HG03342 (cell line): ENCODE results near the gene CRIM1.

Experiments used
- ATAC-seq: cut with Tn5 transposase; IDR thresholded peaks from one replicate; pipeline ENCODE4 v1.9.1; 2021; ENCODE audit warnings: mild to moderate bottlenecking, moderate library complexity; ENCODE audit not compliant: unreplicated experiment

The CRIM1 gene

GRCh38 chr2:36544638-36545338, 189.2 kb downstream of the CRIM1 start:
- ATAC-seq, result no peak

GRCh38 chr2:36545871-36546416, 190.4 kb downstream of the CRIM1 start:
- no peak for ATAC-seq

GRCh38 chr2:36547906-36548305, 192.3 kb downstream of the CRIM1 start:
- ATAC-seq, result no peak

GRCh38 chr2:36549165-36549574, 193.6 kb downstream of the CRIM1 start:
- ATAC-seq, result no peak

- ATAC-seq, result no peak
Measured at GRCh38 chr2:36550006-36550405, 194.4 kb downstream of the CRIM1 start.

GRCh38 chr2:36553683-36554082, 198.1 kb downstream of the CRIM1 start:
- ATAC-seq, result no peak

GRCh38 chr2:36554531-36554930, 199.0 kb downstream of the CRIM1 start:
- ATAC-seq, result no peak

- no peak for ATAC-seq
Measured at GRCh38 chr2:36555789-36556188, 200.2 kb downstream of the CRIM1 start.

- ATAC-seq, result no peak
Measured at GRCh38 chr2:36556842-36557241, 201.3 kb downstream of the CRIM1 start.

GRCh38 chr2:36559221-36559942, 203.8 kb downstream of the CRIM1 start:
- ATAC-seq, result no peak

- ATAC-seq, result no peak
Measured at GRCh38 chr2:36560726-36561125, 205.1 kb downstream of the CRIM1 start.

GRCh38 chr2:36561237-36561944, 205.8 kb downstream of the CRIM1 start:
- no peak for ATAC-seq

- no peak for ATAC-seq
Measured at GRCh38 chr2:36562240-36562639, 206.7 kb downstream of the CRIM1 start.

GRCh38 chr2:36562973-36563532, 207.5 kb downstream of the CRIM1 start:
- ATAC-seq, result no peak

GRCh38 chr2:36564377-36564930, 208.9 kb downstream of the CRIM1 start:
- no peak for ATAC-seq

GRCh38 chr2:36565712-36566111, 210.1 kb downstream of the CRIM1 start:
- ATAC-seq, result no peak

- no peak for ATAC-seq
Measured at GRCh38 chr2:36566887-36567286, 211.3 kb downstream of the CRIM1 start.

GRCh38 chr2:36567711-36568408, 212.3 kb downstream of the CRIM1 start:
- no peak for ATAC-seq

- no peak for ATAC-seq
Measured at GRCh38 chr2:36568516-36569246, 213.1 kb downstream of the CRIM1 start.
